Kasumi-1 (cell line): ENCODE results near the gene GP9.

Experiments used
- DNase-seq, 2 experiments: peaks; one replicate each; lab custom pipeline; 2025; lab: John Stamatoyannopoulos, UW

GP9 gene

GRCh38 chr3:129060276-129061022, at the start of gene GP9:
GP9 (plus strand) TSS chr3:129060779; CDS start chr3:129061740, 961 bp downstream.
- DNase-seq: no peak

GRCh38 chr3:129013491-129013891, 47.1 kb upstream of the GP9 start:
- DNase-seq: no peak

DNA sequence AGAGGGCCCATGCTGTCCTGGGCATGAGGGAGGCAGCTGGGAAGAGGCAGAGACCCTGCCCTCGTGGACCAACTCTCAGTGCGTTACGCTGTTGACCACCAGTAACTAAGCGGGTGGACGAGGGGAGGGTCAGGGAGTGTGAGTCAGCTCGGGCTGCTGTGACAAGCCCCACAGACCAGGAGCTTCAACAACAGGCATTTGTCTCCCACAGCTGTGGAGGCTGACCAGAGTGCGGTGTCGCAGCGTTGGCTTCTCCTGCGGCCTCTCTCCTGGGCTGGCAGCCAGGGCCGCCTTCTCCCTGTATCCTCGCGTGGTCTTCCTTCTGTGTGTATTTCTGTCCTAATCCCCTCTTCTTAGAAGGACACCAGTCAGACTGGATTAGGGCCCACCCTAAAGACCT, 46.4 kb upstream of the GP9 start:
- no peak for DNase-seq

DNA sequence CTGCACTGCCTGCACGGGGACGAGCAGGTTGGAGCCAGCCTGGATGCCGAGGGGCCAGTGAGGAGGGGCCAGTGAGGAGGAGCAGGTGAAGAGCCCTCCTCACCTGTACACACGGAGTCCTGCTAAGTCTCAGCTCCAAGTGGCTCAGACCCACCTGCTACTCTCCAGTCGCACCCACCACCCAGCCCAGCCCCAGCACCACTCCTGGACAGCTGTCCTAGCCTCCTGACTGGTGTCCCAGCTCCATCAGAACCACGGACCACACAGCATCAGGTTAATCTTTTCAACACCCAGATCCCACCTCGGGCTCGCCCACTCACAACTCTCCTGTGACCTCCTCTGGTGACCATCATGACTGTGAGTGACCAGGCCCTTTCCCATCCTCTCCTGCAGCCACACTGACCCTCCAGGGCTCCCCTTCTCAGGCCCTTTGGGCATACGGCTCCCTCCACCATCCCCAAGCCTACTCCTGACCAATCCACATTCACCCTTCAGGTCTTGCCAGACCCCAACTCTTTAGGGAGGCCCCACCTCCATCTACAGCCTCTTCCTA, 45.7 kb upstream of the GP9 start:
- DNase-seq: no peak

DNA sequence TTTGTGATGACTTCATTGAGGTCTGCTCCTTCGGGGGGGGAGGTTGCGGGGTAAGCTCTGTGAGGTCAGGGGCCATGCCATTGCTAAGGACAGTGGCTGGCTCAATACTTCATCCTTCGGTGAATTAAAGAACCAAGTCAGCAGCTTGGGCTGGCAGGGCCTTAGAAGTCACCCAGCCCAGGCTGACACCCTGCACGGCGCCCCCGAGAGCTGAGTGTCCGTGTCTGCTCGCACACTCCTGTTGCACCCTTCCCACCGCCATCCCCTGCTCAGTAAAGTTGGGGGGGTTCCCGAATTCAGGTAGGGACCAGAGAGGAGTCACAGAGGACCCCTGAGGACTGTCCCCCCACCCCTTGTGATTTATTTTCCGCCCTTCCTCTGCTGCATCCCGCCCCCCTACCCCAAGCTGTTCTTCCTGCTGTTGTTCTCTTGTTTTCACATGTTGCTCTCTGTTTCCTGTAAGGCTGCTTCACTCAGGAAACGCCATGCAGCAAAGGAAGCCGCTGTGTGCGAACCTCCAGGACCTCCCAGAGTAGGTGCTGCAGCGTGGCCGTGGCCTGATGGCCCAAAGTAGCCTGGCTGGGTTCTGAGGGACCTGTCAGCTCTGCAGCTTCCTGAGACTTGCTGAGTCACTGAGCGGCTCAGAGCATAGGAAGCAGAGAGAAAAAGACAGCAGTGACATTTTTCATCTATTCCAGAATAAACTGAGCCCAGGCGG, 45.0 kb upstream of the GP9 start:
- peak; percentile 64 to 65 for DNase-seq

GRCh38 chr3:129016356-129016719, 44.2 kb upstream of the GP9 start:
- DNase-seq: peak; percentile 71 to 76

DNA sequence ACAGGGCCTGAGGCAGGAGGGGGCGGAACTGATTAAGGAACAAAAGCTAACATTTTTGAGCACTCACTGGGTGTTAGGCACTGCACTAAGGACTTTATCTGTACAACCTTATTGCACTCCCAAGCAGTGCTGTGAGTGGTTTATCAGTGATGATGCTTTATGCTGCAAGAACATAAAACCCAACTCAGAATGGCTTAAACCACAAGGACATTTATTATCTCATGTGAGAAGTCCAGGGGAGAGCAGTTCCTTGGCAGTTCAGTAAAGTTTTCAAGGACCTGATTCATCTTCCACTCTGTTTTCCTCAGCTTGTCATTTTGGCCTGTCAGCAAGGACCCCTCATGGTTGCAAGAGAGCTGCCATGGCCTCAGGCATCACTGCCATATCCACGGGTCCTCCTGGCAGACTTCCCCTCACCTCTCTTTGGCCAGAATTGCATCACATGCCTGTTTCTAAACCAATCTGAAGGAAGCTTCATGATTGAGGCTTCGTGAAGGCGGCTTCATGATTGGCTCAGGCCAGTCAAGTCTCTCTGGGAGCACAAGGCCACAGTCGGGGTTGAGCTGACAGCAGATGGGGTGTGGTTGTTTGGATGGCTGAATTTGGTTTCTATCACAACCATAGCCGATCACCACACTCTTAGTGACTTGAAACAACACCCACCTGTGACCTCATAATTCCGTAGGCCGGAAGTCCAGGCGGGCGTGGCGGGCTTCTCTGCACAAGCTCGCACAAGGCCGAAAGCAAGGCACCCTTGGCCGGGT, 43.7 kb upstream of the GP9 start:
- DNase-seq: no peak

DNA sequence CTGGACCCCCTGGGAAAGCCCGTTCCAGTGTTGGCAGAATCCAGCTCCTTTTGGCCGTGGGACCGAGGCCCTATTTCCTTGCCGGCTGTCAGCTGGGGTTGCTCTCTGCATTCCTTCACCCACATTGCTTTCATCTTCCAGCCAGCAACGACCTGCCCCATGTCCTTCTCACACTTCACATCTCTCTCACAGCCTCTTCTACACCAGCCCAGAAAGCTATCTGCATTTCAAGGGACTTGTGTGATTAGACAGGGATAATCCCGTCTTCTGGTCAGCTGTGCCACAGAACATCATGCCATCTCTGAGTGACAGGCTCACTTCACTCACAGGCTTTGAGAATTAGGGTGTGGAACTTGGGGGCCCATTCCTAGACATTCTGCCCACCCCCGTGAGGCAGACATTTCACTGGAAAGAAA, 43.1 kb upstream of the GP9 start:
- no peak for DNase-seq

GRCh38 chr3:129018271-129018670, 42.3 kb upstream of the GP9 start:
- DNase-seq: no peak

- DNase-seq: peak in 1 of 2 experiments; percentile 7
Observed at GRCh38 chr3:129018751-129019150, 41.8 kb upstream of the GP9 start.

DNA sequence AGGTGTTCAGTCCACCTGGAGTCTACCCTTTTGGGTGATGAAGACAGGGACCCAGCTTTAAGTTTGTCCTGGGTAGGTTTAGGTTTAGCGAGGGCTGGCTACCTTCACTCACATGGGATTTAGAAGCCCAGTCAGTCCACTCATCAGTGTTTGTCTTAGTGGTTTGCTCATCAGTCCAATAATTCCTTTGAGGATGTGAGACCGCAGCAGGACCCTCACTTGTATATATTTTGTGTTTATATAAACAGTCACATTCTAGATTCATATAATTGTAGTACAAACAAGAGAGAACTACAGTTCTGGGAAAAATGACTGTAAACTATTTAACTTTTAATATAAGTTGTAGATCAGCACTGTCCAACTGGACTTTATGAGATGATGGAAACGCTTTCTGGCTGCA, 41.3 kb upstream of the GP9 start:
- DNase-seq: no peak

DNA sequence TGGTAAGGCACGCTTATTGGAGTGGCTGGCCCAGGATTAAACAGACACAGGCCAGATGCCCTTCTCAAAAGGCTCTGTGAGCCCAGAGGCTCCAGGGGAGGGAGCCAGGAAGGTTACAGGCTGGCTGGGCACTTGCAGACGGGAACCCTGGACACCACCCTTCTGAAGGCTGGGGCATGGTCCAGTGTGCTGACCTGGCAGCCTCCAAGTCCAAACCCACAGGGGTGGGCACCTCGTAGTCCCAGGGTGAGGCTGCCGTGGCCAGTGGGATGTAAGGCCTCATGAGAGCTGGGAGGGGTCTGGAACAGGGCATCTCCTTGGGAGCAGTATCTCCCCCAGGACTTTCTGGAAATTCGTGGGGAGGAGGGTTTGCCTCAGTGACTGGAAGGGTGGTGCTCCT, 39.9 kb upstream of the GP9 start:
- DNase-seq: no peak

DNA sequence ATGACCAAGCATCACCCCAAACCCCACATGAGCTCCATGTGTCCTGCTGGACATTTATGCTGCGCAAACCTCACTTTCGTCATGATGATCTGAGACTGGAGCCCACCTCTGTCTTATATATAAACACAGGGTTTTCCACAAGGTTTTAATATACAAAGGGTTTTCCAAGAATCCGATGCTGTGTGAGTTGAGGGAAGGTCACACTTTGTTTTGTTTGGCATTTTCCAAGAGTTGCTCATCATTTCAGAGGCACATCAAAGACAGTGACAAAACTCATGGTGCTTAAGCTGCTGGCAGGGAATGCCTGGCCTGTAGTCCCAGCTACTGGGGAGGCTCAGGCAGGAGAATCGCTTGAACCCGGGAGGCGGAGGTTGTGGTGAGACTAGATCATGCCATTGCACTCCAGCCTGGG, 39.4 kb upstream of the GP9 start:
- DNase-seq: no peak

GRCh38 chr3:129022114-129023007, 38.2 kb upstream of the GP9 start:
- DNase-seq: peak; percentile 96 to 99

- DNase-seq: no peak
Observed at GRCh38 chr3:129023008-129023358, 37.6 kb upstream of the GP9 start.

DNA sequence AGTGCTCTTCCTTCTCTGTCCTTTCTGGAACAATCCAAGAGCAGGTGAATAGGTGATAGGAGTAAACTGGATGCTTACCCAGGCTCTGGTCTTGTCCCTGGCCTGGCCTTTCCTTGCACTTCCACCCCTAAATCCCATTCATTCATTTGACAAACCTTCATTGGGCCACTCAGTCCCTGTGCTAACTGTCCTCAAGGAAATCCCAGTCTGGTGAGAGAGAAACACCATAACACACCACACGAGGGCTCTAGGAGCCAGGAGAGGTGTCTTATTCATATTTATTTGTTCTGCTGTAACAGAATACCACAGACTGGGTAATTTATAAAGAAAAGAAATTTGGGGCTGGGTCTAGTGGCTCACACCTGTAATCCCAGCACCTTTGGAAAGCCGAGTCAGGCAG, 36.7 kb upstream of the GP9 start:
- peak; percentile 35 to 58 for DNase-seq

- no peak for DNase-seq
Observed at GRCh38 chr3:129025108-129025507, 35.5 kb upstream of the GP9 start.

DNA sequence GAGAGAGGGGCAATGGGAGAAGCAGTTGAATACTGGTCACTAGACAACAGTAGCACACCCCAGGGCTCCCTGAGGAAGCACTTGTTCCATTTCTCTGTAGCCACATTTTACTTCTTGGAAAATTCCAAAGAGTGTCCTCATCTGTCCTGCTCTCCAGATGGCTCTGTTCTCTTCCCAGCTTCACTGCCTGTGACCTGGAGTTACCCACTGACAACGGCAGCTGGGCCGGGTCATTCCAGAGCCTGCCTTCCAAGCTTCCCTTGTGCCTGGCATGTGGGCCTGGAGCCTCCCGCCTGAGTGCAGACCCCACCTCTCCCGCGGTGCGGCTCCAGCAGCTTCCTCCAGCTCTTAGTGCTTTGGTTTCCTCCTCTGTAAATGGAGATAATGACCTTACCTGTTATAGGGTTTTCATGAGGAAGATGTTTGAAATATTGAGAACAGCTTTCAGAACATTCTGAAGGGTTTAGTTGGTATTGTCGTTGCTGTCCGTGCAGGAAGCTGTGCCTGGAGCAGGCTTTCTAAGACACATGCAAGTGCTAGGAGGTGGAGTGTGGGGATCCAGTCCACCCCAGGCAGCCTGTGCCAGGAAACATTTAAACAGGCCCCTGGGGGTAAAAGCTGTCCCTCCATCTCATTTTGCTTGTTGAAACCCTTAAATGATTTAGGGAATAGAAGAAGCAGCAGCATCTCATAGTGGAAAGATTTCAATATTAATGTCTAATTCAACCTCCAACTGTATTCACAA, 34.7 kb upstream of the GP9 start:
- no peak for DNase-seq

DNA sequence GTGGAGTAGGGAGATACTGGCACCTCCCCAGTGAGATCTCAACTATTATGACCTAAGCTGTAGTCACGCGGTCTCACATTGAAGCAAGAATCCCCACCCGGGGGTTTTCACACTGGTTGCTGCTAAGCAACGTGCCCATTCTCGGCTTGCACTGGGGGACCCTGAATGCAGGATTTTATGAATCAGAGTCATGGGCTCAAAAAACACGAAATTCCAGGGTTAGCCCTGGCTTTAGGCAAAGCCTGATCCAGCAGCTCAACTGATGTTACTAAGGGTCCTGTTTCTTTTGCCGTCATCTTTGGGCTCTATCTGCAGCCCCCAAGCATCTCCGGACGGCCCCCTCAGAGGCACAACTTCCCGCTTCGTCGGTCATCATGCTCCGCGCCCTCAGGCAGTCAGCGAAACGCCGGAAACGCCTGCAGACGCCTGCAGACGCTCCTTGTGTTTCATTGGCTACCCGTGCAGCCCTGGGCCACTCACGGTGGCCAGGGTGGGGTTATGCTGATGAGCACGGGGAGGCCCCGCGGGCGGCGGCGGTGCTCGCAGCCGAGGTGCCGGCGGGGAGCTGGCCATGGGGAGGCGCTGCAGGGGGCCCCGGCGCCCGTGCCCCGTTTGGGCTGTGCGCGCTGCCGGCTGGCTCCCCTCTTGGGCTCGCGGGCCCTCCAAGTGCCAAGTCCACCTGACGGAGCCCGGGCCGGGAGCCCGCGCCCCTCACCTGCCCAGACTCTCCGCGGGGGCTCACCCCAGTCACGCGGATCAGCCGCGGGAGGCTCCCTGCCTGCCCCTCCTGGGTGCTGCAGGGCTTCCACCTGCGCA, 33.6 kb upstream of the GP9 start:
- peak; percentile 95 to 96 for DNase-seq

DNA sequence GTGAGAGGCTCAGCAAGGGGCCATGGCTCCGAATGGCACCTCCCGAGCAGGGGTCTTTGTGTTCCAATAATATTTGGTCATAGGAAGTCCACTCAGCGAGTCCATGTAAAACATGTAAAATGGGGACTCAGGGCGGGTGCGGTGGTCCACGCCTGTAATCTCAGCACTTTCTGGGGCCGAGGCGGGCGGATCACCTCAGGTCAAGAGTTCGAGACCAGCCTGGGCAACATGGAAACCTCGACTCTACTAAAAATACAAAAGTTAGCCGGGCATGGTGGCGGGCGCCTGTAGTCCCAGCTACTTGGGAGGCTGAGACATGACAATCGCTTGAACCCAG, 33.1 kb upstream of the GP9 start:
- DNase-seq: no peak
